ENCODE data around the gene SLAMF9. TPM values are rescaled to one million over a fixed set of nuclear protein-coding genes. Genes with fewer than 3 reads are reported as not detected.
A peak's percentile ranks its signal among the peaks of the same experiment; 100 is the strongest.

SLAMF9 gene
- total and polyA plus RNA-seq, 8 donors = not detected

- Histone ChIP-seq H3K36me3 (no peaks in the 10 kb centered on the region), H3K4me1 (peaks cover 11 to 23% of the 10 kb centered on the region in 2 donors), H3K27ac (no peak overlapping the region), H3K27me3 (no peaks in the 10 kb centered on the region), H3K9me3 (no peaks in the 10 kb centered on the region), H3K4me3 (no peak overlapping the region)
- ATAC-seq (peak; percentile 94), DNase-seq (peak; percentile 45 to 92 (median 62))
- TF ChIP-seq CTCF (IDR thresholded peaks at IDR 0.05) = peak; percentile 98 to 99
- intact Hi-C loops (cut with DNase I) = loop anchor here in 1 of 2 donors (5.0 kb wide), 1 partner anchor 71 kb away; no protein-coding TSS in a partner anchor
Measured at GRCh38 chr1:159936273-159936904, 17.6 kb downstream of the SLAMF9 start.

- no peaks in the 10 kb centered on the region for H3K27me3 ChIP-seq
- H3K9me3 ChIP-seq = no peaks in the 10 kb centered on the region
- TF ChIP-seq CTCF (IDR thresholded peaks at IDR 0.05) = no peak
- peak; percentile 36 for ATAC-seq
- H3K36me3 ChIP-seq = no peaks in the 10 kb centered on the region
- no peak overlapping the region for H3K27ac ChIP-seq
- DNase-seq = no peak
- H3K4me3 ChIP-seq = no peak overlapping the region
- H3K4me1 ChIP-seq = peaks cover 11 to 23% of the 10 kb centered on the region in 2 donors
- intact Hi-C loops (cut with DNase I) = loop anchor here in 1 of 2 donors (5.0 kb wide), 1 partner anchor 72 kb away; no protein-coding TSS in a partner anchor
Measured at GRCh38 chr1:159935719-159936272, 18.2 kb downstream of the SLAMF9 start.

GRCh38 chr1:159935305-159935704 is 18.7 kb downstream of the SLAMF9 start:
- DNase-seq (no peak), ATAC-seq (no peak)
- H3K4me3 ChIP-seq = no peak overlapping the region
- intact Hi-C loops (cut with DNase I) = loop anchor here in 1 of 2 donors (5.0 kb wide), 1 partner anchor 72 kb away; no protein-coding TSS in a partner anchor
- TF ChIP-seq CTCF (IDR thresholded peaks at IDR 0.05) = no peak
- peaks cover 11 to 23% of the 10 kb centered on the region in 2 donors for H3K4me1 ChIP-seq
- H3K36me3 ChIP-seq = no peaks in the 10 kb centered on the region
- no peak overlapping the region for H3K27ac ChIP-seq
- no peaks in the 10 kb centered on the region for H3K27me3 ChIP-seq
- H3K9me3 ChIP-seq = no peaks in the 10 kb centered on the region

GRCh38 chr1:159934136-159935039 is 19.6 kb downstream of the SLAMF9 start:
- no peaks in the 10 kb centered on the region for H3K36me3 ChIP-seq
- DNase-seq (peak in 1 of 4 donors; percentile 76), ATAC-seq (no peak)
- H3K9me3 ChIP-seq = no peaks in the 10 kb centered on the region
- H3K27ac ChIP-seq = no peak overlapping the region
- no peak for TF ChIP-seq CTCF (IDR thresholded peaks at IDR 0.05)
- H3K27me3 ChIP-seq = no peaks in the 10 kb centered on the region
- H3K4me1 ChIP-seq = peaks cover 11 to 23% of the 10 kb centered on the region in 2 donors
- intact Hi-C loops (cut with DNase I) = loop anchor here in 1 of 2 donors (5.0 kb wide), 1 partner anchor 73 kb away; no protein-coding TSS in a partner anchor
- H3K4me3 ChIP-seq = no peak overlapping the region
